Globus pallidus (tissue), 1 donor: ENCODE results near the gene WDR19.
"Not testable (repeated sequence)": the region's sequence is repeated elsewhere in the genome, so short reads cannot be mapped to it uniquely, and the experiment has no call there.

ENCODE experiments used
- DNase-seq: peaks from one replicate; pipeline ENCODE4 v3.0.0-alpha.2; 2015; ENCODE audit warnings: low spot score

The WDR19 gene

GRCh38 chr4:39181905-39182638 is at the start of gene WDR19:
WDR19 (plus strand) TSS chr4:39182529; CDS start chr4:39182558, 29 bp downstream.
- peak; percentile 100 for DNase-seq

- DNase-seq: no peak
These were observed 48.7 kb upstream of the WDR19 start for GRCh38 chr4:39133623-39134022.

GRCh38 chr4:39134683-39135306 is 47.5 kb upstream of the WDR19 start:
- DNase-seq: peak; percentile 0

DNA sequence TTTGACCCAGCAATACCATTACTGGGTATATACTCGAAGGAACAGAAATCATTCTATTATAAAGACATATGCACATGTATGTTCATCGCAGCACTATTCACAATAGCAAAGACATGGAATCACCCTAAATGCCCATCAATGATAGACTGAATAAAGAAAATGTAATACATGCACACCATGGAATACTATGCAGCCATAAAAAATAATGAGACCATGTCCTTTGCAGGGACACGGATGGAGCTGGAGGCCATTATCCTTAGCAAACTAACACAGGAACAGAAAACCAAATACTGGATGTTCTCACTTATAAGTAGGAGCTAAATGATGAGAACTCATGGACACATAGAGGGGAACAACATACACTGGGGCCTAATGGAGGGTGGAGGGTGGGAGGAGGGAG is 44.1 kb upstream of the WDR19 start:
- not testable (repeated sequence) for DNase-seq

- no peak for DNase-seq
These were observed 36.1 kb upstream of the WDR19 start for GRCh38 chr4:39146211-39146610.

DNA sequence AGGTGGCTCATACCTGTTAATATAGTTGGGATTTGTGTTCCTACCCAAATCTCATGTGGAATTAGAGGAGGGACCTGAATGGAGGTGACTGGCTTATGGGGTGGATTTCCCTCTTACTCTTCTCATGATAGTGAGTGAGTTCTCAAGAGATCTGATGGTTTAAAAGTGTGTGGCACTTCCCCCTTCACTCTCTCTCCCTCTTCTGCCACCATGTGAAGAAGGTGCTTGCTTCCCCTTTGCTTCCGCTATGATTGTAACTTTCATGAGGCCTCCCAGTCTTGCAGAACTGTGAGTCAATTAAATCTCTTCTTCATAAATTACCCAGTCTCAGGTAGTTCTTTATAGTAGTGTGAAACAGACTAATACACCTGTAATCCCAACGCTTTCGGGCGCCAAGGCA is 28.3 kb upstream of the WDR19 start:
- DNase-seq: no peak

DNA sequence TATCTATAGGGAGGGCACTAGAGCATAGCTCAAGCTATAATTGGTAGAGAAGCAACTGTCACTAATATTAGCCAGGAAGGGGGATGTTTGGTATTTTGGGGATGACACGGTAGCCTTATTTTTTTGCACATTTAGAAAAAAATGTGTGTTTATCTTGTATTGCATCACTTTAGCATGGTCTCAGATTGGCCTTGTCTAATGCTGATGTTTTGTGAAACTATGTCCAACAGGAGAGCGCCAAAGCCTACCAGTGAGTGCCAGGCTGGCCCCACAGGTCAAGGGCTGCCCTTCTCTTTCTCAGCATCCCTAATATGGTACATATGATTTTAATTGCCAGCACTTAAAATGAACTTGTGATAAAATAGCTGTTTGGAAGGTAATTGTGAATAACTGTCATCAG is 24.8 kb upstream of the WDR19 start:
- no peak for DNase-seq

- DNase-seq: no peak
These were observed 16.2 kb upstream of the WDR19 start for GRCh38 chr4:39166177-39166576.

- DNase-seq: no peak
These were observed 15.7 kb upstream of the WDR19 start for GRCh38 chr4:39166669-39167068.

- no peak for DNase-seq
These were observed 12.9 kb upstream of the WDR19 start for GRCh38 chr4:39169426-39169825.

DNA sequence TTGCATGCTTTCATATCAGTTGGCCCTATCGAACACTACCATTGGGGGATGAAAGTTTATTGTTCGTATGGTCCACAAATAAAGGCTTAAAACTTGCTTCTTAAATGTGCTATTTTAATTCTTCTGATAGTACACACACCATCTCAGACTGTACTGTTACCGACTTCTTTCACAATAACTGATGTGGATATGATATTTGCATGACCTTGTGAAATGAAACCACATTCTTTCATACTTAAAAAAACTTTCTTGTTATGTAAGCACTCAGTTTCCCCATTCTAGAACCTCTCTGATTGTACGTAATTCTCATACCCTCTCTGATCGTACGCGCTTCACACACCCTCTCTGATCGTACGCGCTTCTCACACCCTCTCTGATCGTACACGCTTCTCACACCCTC is 12.0 kb upstream of the WDR19 start:
- DNase-seq: no peak

DNA sequence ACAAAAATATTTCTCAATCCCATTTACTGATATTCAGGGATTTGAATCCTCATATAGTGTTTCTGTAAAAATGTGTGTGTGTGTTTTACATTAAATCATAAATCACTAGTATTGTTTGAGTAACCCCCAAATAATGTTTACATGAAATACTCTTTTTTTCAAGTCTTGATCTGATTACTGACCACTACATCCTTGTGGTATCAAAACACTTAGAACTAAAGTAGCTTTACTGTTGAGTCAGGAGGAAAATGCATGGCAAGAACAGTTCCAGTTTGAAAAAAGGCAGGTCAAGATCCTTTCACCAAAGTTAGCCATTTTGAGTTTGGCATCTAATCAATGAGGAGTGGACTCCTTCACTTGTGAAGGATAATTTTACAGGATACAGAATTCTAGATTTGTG is 3.6 kb upstream of the WDR19 start:
- no peak for DNase-seq

- no peak for DNase-seq
These were observed 2.6 kb upstream of the WDR19 start for GRCh38 chr4:39179681-39180080.

DNA sequence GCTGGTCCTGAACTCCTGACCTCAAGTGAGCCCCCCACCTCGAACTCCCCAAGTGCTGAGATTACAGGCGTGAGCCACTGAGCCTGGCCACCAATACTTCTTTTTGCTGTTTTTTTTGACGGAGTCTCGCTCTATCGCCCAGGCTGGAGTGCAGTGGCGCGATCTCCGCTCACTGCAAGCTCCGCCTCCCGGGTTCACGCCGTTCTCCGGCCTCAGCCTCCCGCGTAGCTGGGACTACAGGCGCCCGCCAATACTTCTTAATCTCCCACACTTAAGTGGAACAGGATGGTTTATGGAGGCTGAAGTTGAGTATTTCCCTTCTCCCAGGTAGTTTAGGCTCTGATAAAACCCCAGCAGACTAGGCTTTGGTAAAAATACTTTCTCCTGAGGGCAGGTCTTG is 1.7 kb upstream of the WDR19 start:
- not testable (repeated sequence) for DNase-seq

DNA sequence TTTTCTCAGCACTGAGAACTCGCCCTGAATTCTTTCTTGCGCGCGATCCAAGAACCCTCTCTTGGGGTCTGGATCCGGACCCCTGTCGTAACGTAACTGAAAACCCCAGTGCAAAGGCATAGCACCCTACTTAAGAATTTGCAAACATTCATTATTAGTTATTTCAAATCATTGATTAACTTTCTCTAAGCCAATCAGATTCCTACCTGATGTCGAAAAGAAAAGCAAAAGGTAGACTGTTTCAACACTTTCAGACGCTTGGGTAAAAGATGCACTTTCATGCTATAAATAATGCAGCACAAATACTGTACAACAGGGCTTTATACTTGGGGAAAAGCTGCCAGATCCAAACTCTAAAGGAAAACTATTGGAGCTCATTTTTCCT is 817 bp upstream of the WDR19 start:
- no peak for DNase-seq

- DNase-seq: no peak
These were observed 19.6 kb downstream of the WDR19 start for GRCh38 chr4:39201963-39202362.

- no peak for DNase-seq
These were observed 22.2 kb downstream of the WDR19 start for GRCh38 chr4:39204543-39204942.

GRCh38 chr4:39205000-39205399 is 22.7 kb downstream of the WDR19 start:
- DNase-seq: no peak

GRCh38 chr4:39205476-39205875 is 23.1 kb downstream of the WDR19 start:
- no peak for DNase-seq

- DNase-seq: no peak
These were observed 45.6 kb downstream of the WDR19 start for GRCh38 chr4:39227906-39228305.

- DNase-seq: no peak
These were observed 46.0 kb downstream of the WDR19 start for GRCh38 chr4:39228377-39228776.

DNA sequence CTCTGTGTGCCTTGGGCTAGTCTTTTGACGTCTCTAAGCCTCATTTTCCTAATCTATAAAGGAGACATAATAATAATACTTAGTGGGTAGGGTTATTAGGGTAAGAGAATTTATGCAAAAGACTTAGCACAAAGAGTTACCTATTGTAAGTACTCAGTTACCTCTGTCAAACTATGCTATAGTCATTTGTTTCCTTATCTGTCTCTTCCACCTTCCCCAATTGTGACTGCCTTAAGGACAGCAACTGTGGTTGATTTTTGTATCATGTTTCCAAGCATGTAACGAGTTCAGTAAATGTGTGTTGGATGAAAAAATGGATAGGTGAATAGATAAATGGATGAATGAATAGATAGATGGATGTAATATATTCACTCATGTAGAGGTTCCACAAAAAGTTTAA is 48.1 kb downstream of the WDR19 start:
- no peak for DNase-seq

DNA sequence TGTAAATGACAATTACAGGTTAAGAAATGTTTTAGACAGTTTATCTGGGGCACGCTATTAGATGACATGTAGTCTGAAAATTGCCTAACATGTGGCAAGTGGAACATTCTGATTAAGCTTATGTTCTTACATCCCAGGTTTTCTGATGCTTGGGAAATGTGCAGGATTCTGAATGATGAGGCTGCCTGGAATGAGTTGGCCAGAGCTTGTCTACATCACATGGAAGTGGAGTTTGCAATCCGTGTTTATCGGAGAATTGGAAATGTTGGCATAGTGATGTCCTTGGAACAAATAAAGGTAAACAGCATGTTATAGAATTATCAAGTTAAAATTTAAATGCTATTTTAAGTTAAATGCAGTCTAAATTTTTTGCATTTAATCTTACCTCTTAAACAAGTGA is 49.3 kb downstream of the WDR19 start:
- DNase-seq: no peak

DNA sequence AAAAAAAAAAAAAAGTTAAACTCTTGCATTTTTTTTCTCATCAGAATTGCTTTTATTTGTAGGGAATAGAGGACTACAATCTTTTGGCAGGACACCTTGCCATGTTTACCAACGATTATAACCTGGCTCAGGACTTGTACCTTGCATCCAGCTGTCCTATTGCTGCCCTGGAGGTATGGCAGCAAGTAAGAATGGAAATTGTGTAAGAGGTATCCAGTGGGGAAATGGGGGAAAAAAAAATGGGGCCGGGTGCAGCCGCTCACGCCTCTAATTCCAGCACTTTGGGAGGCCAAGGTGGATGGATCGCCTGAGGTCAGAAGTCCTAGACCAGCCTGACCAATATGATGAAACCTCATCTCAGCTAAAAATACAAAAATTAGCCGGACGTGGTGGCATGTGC is 49.8 kb downstream of the WDR19 start:
- DNase-seq: no peak
